GM21825 (cell line): Measurements from ENCODE around the gene CSN3.

Experiments
- ATAC-seq: cut with Tn5 transposase; IDR thresholded peaks from one replicate; pipeline ENCODE4 v1.9.1; 2021; ENCODE audit warnings: mild to moderate bottlenecking, moderate library complexity; ENCODE audit not compliant: unreplicated experiment

The CSN3 gene

GRCh38 chr4:70291341-70291740, 48.9 kb downstream of the CSN3 start:
- ATAC-seq: no peak

DNA sequence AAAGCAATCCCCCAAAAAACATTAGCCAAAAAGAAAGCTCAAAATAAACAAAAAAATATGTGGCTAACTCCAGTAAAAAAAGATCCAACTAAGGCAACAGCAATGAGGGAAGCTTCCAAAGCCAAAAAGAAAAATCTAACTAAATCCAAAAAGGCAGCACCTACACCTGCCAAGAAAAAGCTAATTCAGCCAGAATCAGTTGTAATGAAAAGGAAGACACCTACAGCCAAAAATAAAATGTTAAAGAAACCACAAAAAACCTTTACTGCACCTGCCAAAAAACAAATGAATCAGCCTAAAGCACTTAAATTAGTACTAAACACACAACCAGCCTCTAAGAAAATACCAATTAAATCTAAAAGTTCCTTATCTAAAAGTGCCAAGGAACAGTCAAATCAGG, 55.2 kb downstream of the CSN3 start:
- no peak for ATAC-seq

DNA sequence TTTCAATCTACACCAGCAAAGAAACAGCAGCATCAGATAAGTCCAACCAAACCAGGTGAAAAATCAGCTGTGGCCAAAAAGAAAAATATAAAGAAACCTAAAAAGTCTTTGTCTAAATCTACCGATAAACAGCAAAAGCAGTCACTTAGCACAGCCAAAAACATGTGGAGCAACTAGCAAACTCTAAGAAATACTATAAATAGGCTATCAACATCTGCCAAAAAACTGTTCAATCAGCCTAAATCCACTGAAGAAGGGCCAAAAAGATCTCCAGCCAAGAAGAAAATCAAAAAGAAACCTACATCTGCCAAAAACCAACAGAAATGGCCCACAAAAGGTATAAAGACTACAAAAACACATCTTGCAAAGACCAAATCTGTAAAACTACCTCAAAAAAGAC, 55.7 kb downstream of the CSN3 start:
- ATAC-seq: no peak

DNA sequence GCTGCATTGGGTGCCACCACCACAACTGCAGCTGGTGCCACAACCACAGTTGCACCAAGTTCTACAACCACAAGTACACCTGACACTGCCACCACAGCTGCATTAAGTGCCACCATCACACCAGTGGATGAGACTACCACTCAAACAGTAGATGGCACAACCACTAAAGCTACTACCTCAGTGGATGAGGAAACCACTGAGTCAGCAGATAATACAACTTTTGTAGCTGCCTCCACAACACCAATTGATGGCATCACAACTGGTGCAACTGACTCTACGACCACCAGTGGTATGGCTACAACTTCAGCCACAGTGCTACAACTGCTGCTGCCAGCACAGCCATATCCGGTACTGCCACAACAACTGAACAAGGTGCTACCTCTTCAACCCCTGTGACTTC, 57.2 kb downstream of the CSN3 start:
- ATAC-seq: no peak

DNA sequence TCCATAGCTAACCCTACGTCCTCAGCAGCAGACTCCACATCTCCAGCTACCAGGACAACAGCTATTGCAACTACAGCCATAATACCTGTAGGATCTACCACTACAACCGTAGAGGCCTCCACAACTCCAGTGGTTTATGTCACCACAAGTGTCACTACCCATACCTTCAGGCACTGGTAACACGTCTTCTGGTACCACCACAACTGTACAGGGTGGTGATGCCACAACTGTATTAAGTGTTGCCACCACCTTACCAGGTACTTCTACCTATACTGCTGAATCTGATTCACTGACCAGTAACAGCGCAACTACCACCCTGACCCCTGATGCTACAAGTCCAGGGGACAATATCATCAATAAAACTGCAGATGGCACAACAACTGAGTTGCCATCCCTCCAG, 57.8 kb downstream of the CSN3 start:
- ATAC-seq: no peak
